GM18498 (cell line): ENCODE data around the gene CUTC.
A peak's percentile ranks its signal among the peaks of the same experiment; 100 is the strongest.
"Not testable (repeated sequence)": the region's sequence is repeated elsewhere in the genome, so short reads cannot be mapped to it uniquely, and the experiment has no call there.

Experiments
- ATAC-seq: cut with Tn5 transposase; IDR thresholded peaks from one replicate; pipeline ENCODE4 v1.9.1; 2021; ENCODE audit warnings: mild to moderate bottlenecking, moderate library complexity; ENCODE audit not compliant: unreplicated experiment

CUTC gene, protein sequence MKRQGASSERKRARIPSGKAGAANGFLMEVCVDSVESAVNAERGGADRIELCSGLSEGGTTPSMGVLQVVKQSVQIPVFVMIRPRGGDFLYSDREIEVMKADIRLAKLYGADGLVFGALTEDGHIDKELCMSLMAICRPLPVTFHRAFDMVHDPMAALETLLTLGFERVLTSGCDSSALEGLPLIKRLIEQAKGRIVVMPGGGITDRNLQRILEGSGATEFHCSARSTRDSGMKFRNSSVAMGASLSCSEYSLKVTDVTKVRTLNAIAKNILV

DNA sequence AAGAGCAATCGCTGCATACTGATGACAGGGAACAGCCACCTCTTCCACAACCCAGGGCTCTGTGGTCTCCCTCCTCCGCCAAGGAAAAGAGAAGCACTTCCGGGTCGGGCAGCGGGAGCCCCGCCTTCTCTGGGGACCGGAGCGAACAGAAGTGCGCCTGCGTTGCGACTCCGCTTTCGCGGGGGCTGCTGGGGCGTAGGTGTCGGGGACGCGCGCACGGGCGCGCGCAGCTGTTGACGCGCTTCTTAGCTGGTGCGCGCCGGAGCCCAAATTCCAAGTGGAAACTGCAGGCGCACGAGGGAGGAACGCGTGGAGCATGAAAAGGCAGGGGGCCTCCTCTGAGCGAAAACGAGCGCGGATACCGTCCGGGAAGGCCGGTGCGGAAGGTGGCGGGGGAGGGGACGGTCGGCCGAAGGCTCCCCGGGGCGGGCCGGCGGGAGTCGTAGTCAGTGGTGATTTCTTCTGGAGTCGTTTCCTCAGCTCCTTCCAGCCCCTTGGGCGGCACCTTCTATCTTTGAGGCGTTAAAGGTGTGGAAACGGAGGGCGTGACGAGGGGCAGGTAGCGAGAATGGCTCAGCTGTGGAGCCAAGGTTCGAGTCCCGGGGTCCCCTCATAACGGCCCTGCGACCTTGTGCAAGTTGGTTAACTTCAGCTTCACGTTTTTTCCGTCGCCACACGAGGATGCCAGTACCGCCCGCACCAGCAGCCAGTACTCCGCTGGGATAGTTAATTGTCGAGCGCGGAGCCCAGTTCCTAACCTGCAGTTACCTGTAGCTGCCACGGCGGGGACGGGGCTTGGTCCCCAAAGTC is at the start of gene CUTC, which contains the start of gene COX15:
CUTC (plus strand) TSS at position 202 of the 810 bp plus-strand sequence; CDS start at position 317, 115 bp downstream.
COX15 (minus strand) TSS at position 95 of the 810 bp plus-strand sequence; CDS start at position 17, 78 bp downstream.
- ATAC-seq = peak; percentile 88

DNA sequence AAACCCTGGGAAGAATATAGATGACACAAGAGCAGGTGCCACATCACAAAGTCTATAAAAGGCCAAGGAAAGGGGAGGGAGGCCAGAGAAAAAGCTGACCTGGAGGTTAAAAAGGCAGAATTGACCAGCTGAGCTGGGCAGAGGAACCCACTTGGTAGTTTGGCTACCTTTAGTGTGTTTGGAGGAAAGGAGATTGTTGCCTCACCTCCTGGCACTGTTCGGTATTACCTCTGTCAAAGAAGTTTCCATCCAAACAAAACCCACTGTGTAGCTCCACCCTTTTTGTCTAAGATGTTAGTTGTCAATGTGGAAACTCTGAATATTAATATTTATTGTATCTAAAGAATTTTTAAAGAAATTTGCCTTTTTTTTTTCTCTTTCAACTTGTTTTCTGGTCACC is 49.3 kb upstream of the CUTC start:
- no peak for ATAC-seq

DNA sequence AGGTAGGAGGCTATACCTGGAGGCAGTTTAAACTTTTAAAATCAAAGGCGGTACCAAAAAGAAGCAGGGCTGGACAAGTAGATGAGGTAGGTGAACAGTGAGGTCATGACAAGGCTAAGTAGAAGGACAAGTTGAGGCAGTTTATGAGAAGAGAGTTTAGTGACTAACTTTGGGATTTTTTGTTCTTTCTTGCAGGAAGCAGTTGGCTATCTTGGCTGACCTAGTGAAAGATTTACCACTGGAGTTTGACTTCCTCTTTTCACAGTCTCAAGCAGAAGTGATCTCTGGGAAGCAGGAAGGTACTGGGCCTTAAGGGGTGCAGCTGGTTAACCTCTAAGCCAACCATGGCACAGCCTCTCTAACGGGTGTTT is 46.5 kb upstream of the CUTC start:
- ATAC-seq = peak; percentile 92

DNA sequence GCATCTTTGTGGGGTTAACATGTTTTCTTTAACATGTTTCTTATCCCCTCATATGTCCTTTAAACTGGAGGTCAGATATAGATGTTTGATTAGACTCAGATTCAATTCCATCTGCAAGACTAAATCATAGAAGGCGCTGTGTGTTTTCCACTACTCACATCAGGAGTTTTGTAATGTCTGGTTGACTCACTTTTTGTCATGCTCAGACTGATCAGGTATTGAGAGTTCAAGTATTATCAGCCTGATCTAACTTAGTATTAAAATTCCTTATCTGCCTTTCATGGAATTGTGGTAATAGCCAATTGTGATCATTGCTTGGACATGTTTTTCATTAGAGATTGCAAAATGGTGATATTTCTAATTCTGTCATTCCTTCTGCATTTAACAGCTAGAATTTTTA is 42.6 kb upstream of the CUTC start:
- ATAC-seq = no peak

DNA sequence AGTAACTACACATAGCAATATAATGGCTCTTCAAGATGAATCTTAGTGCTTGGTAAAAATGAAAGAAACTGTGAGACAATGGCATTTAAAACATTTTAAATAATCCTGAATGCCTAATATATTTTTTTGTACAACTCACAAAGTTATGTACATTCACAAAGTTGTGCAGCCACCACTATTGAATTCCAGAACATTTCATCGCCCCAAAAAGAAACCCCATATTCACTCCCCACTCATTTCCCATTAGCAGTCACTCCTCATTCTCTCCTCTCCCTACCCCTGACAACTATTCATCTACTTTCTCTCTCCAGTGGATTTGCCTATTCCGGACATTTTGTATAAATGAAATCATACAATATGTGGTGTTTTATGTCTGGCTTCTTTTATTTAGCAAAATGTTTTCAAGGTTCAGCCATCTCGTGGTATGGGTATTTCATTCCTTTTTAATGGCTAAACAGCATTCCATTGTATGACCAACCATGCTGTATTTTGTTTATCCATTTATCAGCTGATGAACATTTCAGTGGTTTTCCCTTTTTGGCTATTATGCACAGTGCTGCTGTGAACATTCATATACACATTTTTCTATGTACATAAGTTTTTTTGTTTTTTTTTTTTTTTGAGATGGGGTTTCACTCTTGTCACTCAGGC is 38.0 kb upstream of the CUTC start:
- no peak for ATAC-seq

DNA sequence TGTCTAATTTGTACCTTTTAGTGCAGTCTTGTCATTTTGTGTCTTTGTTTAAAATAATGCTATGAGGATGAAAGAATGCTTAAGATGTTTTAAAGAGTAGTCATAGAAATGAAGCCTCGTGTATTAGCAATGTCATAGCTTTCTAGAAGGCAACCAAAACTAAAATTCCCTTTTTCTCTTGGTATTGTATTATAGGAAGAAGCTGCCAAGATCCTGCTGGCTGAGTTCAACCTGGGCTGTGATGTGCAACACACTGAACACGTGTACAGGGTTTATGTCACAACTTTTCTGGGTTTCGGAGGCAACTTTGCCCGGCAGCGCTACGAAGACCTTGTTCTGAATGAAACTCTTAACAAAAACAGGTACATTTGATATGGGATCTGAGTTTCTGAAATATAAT is 36.3 kb upstream of the CUTC start:
- no peak for ATAC-seq

DNA sequence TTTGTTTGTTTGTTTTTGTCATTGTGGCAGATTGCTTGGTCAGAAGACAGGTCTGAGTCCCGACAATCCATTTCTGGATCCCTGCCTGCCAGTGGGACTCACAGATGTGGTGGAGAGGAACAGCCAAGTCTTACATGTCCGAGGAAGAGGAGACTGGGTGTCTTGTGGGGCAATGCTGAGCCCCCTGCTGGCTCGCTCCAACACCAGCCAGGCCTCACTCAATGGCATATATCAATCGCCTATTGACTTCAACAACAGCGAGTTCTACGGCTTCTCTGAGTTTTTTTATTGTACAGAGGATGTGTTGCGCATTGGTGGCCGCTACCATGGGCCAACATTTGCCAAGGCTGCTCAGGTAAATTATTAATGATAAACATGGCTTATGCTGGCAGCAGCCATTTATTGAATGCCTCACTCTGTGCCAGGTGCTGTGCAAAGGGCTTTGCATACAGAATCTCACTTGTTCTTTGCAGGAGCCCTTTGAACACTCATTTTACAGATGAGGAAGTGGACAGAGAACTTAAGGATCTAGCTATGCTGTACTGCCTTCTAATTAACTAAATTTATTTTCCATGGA is 33.4 kb upstream of the CUTC start:
- ATAC-seq = no peak

DNA sequence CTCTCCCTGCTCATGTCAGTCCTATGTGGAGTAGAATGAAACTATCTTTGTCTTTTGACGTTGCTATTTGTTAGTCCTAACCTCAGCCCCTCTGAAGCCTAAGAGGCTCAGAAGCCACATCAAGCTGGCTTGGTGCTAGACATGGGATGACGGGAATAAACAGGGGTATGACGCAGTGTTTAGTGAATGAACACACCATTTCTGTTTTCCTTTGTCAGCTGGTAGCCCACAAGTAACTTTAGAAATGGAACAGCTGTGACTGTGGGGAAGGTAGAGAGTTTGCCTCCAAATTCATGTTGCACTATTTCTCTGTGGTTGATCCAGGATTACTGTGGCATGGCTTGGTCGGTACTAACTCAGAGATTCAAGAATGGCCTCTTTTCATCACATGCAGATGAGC is 31.4 kb upstream of the CUTC start:
- no peak for ATAC-seq

DNA sequence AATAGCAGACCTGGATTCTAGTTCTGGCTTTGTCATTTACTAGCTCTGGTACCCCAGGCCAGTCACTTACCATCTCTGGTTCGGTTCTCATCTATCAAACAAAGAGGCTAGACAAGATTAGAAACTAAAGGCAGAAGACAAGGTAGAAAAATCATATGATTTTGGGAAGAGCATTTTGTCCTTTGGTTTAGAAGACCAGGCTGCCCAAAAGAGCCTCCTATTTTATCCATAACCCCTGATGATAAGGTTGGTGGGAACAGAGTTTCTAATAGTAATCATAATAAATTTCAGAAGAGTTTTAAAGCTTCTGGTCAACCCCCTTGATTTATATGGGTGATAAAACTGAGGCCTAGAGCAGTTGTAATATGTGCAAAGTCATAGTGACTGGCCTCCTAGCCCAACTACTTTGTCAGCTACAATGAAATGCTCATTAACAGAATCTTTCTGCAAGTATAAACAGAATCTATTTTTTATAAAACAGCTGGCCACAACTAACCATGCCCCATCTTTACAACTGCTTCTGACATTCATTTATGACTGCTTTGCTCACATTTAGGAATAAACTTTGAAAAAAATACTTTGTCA is 23.5 kb upstream of the CUTC start:
- ATAC-seq = no peak

DNA sequence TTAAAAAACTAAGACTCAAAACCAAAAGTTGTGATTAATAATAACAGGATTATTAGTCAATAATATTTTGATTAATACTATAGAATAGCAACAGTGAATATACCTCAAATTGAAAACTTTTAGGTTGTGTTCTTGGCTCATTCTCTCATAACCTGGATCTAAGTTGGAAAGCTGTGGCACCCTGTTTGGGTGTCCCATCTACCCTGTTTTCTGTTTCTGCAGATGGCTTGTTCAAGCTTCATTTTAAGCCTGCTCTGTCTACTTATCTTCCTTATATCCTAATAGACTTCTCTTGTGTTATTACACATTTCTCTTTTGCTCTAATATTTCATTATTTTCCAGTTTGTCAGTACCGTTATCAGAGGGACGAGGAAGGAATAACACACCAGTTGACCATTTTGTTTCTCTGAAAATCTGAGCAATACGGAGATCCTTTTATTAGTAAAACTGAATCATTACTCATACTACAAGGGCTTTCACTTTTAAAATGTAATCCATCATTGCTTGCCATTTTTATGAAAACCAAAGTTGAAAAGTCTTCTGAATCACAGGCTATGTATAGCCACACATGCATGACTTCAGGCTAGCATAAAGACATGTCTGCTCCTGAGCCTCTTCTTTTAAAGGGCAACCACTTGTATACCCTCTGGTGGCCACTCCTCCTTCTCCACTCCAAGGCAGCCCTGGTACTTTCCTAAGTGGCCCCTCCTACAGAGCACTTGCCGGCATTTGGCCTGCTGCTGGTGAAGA is 22.4 kb upstream of the CUTC start:
- ATAC-seq = peak; percentile 81

DNA sequence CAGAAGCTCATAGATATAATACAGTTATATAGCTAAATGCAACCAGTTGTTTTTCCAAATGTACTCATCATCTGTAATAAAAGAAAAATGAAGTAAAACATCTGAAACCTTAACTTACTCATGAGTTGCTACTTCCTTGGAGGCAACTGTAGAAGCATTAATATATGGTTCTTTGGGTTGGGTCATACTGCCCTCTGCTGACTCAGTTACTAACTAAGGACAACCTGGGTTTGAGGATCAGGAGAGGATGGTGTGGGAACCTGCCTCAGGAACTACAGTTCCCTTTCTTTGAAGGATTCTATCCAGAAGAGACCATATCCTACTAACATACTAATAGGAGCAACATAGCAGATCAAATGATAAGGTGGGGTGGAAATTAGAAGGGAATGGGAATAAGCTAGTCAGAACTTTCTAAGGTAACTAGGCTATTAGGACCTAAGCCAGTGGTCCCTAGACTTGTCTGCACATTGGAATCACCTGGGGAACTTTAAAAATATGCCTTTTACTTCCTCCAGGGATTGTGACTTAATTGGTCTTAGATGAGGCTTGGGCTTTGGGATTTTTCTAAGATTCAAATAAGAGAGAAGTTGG is 20.8 kb upstream of the CUTC start:
- peak; percentile 57 for ATAC-seq

DNA sequence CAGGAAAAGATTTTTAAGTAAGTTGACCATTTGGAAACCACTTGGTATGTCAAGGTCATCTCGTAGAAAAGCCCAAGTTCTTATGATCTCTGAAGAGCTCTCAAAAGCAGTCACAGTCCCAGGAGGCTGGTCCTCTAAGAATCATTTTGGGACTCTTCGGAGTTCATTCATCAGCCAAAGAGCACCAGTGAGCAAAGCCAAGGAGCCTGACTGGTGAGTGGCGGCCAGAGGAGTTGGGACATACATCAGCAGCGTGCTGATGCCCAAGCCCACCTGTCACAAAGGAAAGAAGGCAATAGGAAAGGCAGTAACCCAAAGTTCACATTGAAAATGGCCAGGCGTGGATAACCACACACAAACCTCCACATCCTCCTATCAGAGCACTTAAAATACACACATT is 17.6 kb upstream of the CUTC start:
- no peak for ATAC-seq

DNA sequence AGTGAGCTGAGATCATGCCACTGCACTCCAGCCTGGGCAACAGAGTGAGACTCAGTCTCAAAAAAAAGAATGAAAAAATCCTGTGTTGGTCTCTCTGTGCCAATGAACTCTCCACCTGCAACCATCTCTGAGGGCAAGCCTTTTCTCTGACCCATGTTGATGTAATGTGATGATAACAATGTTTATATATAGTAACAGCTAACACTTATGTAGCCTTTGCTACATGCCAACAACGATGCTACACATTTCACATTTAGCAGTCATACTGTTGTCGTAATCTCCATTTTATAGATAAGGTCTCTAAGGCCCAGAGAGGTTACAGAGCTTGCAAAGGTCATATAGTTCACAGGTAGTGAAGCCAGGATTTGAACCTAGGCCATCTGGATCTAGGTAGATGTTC is 11.6 kb upstream of the CUTC start:
- no peak for ATAC-seq

DNA sequence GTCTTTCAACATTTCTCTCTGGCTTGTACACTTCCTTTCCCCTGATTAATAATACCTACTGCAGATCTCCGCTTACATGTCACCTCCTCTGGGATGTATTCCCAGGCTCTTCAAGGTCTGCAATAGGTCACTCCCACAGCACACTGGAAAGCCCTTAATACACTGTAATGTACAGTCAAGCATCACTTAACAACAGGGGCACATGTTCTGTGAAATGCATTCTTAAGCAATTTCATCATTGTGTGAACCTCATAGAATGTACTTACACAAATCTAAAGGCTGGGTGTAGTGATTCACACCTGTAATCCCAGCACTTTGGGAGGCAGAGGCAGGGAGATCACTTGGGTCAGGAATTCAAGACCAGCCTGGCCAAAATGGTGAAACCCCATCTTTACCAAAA is 2.0 kb upstream of the CUTC start:
- no peak for ATAC-seq

DNA sequence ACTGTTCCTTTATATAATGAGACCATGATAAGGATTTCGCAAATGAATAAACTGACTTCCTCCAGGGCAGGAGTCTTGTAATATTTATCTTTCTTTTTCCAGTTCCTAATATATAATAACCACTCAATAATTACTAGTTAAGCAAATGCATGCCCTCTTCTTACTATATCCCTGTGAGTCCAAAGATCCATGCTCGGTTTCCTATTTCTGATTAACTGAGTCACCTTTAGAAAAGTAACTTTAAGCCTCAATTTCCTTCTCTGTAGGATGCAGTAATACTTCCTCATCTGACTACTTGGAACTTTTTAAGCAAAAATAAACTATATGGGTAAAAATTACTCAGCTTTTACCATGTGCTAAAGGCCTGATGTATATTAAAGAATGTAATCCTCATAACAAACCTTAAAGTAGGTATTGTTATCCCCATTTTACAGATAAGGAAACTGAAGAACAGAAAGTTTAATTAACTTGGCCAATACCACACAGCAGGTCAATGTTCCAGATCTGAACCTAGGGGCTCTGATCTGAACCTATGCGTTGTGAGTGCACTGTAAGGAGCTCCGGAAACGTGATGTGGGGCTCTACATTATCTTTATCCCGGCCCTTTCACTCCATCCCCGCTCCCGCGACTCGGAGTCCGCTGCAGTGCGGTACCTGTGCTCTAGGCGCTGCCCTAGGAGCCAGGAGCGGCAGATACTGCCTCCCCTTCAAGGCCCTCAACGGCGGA is 565 bp upstream of the CUTC start:
- peak; percentile 48 for ATAC-seq

DNA sequence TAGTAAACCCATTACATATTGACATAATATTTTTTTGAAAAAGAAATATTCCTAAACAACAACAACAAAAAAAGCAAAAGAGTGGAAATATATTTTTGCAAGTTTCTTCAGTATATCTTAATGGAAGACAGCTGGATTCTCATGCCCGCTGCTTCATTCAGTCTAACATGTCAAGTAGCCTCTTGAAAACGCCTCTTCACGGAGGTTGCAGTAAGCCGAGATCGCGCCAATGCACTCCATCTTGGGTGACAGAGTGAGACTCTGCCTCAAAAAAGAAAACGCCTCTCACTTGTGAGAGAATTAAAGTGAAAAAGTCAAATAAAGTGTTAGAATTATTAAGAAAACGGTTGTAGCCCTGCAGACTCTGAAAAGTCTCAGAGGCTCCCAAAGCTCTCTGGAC is 1.3 kb downstream of the CUTC start:
- no peak for ATAC-seq

DNA sequence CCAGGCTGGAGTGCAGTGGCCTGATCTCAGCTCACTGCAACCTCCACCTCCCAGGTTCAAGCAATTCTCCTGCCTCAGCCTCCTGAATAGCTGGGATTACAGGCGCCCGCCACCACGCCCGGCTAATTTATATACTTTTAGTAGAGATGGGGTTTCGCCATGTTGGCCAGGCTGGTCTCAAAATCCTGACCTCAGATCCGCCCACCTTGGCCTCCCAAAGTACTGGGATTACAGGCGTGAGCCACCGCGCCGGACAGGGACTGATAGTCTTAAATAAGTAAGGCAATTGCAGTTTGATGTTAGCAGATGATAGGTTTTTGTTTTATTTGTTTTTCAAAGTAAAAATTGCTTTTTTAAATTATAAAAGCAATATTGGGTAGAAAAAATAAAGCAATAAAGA is 2.1 kb downstream of the CUTC start:
- not testable (repeated sequence) for ATAC-seq

DNA sequence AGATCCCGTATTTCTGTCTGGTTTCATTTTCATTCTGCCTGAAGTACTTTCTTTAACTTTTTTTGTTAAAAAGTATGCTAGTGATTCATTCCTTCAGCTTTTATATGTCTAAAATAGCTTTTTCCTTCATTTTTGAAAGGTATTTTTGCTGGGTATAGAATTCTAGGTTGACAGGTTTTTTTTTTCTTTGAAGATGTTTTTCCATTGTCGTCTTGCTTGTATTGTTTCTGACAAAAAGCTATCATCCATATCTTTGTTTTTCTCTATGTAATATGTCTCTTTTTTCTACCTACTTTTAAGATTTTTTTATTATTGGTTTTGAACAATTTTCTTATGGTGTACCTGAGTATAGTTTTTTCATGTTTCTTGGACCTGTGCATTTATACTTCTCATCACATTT is 8.2 kb downstream of the CUTC start:
- no peak for ATAC-seq

DNA sequence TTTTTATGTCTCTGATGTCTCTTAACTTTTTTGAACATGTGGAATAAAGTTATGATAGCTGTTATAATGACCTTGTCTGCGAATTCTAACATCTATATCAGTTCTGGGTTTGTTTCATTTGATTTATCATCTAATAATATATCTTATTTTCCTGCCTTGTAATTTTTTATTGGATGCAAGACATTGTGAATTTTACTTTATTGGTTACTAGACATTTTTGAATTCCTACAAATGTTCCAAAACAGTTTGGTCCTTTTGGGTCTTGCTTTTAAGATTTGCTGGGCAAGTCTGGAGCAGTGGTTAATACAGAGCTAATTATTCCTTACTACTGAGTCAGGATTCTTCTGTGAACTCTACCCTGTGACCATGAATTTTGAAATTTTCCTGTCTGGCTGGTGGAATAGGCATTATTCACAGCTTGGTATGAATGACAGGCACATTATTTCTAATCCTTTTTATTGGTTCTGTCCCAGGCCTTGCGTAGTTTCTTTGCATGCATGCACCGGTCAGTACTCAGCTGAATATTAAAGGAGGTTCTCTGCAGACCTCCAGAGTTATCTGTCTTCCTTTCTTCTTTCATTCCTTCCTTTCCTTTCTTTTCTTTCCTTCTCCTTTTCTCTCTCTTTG is 9.0 kb downstream of the CUTC start:
- ATAC-seq = no peak
